Stimulated activated CD4-positive, alpha-beta T cell treated with anti-CD3 and anti-CD28 coated beads, Interleukin-1b, Interleukin-23, amount 100 ng/mL, for 1 hour (primary cell): ENCODE measurements around the gene HES6.
"Not testable (repeated sequence)": the region's sequence is repeated elsewhere in the genome, so short reads cannot be mapped to it uniquely, and the experiment has no call there.

ENCODE experiments used
- DNase-seq, 2 donors: peaks; one replicate each; pipeline ENCODE4 v3.0.0-alpha.2; 2020; ENCODE audit warnings: low read depth in 2 of 2

HES6 gene

DNA sequence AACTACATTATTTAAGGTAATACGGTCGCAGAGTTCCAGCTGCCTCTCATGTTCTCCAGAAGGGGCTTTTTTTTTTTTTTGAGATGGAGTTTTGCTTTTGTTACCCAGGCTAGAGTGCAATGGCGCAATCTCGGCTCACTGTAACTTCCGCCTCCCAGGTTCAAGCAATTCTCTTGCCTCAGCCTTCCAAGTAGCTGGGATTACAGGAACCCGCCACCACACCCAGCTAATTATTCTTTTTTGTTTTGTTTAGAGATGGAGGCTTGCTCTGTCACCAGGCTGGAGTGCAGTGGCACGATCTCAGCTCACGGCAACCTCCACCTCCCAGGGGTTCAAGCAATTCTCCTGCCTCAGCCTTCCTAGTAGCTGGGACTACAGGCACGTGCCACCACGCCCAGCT, 33.6 kb upstream of the HES6 start:
- not testable (repeated sequence) for DNase-seq

DNA sequence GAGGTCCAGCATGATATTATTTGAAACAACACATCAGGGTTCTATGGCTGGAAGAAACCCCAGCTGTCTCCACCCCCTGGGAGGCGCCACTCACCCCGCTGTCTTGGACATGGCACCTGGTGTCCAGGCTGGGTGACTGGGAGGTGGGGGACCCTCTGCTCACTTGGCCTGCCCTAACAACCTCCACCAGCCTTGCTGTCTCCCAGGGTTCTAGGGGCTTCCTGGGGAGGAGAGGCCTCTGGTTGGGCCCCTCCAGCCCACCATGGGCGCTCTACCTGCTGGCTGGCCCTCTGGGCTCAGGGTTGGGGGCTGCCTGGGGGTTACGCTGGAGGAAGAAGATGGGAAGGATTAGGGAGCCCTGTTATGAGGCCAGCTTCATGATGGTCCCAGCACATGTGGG, 32.3 kb upstream of the HES6 start:
- no peak for DNase-seq

DNA sequence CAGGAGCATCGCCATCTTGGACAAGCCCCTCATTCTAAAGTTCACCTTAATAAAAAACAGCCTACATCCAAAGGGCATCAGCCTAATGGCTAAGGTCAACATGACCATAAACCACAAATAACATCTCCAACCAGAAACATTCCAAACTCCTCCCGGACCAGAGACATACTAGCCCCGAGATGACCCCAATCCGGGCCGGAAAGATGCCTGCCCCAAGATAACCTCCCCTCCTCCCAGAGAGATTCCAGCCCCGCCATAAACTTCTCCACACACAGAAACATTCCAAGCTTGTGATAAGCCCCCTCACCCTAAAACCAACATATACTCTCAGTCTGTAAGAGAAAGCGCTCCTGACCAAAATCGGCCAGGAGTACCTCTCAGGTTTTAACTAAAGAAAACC, 31.8 kb upstream of the HES6 start:
- DNase-seq, result not testable (repeated sequence)

DNA sequence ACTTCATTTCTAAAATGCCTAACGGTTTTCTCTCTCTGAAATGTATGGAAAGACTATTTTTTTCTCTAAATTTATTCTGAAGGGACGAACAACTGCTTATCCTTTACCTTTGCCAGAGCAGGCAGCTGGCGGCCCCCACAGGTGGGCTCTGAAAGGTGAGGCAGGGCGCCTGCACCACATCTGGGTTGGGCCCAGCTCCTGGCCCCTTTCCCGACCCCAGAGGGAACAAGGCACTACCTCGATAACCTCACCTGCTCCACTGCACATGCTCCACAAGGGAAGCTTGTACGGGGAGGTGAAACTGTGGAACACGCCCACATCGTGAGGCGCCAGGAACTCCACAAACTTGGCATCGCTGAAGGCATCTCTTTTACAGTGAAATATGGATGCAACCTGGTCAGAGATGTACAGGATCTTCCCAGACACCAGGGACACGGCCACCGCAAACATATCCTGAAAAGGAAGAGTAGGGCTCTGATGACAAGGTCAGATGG, 31.3 kb upstream of the HES6 start:
- no peak for DNase-seq

DNA sequence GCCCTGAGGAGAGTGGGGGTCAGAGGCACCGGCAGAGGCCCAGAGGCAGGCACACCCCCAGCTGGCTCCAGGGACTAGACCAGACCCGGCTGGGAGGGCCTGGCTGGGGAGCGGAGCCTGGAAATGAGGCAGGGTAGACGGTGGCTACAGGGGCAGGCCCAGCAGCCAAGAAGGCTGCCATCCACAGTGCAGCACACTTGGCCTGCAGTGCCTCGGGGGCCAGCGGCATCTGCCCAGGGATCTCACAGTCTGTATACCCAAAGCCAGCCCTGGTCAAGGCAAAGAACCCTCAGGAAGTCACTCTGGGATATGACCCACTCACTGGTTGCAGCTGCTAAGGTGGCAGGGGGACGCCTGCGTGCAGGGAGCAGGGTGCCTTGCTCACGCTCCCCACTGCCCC, 30.8 kb upstream of the HES6 start:
- DNase-seq, result no peak

DNA sequence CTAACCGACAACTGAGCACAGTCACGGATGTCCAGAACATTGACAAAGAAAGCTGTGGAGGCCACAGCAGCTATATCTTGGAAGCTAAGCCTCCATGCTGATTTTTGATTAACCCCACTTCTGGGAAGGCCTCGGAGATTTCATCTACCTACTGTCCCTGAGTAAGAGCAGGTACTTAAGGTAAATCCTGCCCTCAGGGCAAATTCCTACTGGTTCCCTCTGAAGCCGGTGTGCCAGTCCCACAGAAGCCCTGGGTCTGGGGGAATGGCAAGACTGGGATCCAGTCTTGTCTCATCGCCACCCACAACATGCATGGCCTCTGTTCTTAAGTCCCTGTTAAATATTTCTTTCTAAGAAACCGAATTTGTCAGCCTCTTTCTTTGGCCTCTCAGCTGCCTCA, 29.9 kb upstream of the HES6 start:
- DNase-seq, result no peak

DNA sequence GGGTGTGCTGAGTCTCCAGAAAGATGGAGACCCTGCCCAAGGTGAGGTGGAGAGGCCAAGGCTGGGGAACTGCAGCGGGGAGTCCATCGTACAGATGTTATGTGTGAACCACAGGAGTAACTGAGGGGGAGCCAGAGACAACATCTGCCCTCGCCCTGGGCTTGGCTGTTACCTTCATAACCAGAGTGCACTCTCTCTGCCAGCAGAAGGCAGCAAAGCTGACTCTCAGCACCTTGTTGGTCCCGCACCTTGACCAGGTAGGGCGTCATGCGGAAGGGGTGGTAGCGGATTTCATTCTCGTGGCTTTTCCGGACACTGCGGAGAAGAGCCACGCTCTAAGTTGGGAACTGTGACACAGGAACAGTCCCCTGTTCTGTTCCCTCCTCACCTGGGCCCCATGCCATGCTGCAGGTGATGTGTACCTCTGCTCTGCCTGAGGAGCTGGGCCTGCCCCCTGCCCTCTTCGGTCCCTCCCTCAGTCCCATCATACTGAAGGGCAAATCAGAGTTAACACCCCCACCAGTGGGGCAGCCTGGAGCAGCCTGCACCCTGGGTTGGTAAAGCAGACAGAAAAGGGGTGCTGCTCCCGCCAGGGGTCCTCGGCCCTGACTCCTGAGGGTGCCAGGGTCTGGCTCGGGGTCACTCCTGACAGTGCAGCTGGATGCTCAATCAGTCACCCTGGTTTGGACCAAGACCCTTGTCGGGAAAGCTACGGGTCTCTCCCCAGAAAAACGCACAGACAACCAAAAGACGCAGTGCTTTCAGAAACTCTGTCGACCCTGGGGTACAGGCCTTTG, 28.2 kb upstream of the HES6 start:
- no peak for DNase-seq

DNA sequence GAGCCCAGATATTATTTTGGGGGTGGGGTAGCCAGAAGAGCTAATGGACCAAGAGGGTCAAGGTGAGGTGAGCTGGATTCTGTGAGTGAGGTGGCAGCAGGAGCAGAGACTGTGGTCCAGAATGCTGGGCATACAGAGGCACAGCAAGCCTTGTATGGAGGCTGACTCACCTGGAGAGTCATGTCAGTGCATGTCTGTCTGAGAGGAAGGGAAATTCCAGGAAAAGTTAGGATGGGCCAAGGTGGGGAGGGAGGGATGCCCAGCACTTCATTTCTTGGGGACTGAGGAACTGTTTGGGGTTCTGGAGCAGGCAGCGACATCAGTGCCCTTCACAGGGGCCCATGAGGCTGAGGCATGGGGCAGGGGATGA, 27.5 kb upstream of the HES6 start:
- no peak for DNase-seq

DNA sequence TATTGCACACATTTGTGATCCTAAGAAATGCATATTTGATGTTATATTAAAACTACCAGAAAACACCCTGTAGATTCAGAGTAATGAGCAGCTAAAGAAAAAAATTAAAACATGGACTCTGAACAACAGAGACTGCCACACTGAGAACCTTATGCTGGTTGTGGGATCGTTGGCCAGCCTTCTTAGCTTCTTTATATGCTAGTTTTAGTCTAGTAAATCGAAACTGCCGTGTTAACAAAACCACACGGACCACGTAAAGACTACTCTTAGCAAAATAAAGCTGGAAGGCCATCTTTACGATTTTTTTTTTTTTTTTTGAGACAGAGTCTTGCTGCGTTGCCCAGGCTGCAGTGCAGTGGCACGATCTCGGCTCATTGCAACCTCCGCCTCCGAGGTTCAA, 25.8 kb upstream of the HES6 start:
- no peak for DNase-seq

DNA sequence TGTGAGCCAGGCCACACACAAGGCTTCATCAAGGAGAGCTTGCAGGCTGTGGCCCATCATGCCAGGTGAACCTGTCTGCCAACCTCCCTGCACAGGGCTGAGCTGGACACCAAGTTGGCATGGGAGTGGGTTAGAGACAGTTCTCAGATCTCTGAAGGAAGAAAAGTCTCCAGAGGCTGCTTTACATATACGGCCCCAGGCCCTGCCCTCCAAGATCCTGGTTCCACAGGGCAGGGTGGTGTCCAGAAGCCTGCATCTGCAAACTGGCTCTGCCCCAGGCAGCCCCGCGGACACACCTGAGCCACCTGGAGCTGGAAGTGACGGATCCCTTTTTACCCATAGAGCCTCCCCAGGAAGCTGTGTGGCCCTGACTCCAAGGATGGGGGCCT, 24.2 kb upstream of the HES6 start:
- DNase-seq, result no peak

DNA sequence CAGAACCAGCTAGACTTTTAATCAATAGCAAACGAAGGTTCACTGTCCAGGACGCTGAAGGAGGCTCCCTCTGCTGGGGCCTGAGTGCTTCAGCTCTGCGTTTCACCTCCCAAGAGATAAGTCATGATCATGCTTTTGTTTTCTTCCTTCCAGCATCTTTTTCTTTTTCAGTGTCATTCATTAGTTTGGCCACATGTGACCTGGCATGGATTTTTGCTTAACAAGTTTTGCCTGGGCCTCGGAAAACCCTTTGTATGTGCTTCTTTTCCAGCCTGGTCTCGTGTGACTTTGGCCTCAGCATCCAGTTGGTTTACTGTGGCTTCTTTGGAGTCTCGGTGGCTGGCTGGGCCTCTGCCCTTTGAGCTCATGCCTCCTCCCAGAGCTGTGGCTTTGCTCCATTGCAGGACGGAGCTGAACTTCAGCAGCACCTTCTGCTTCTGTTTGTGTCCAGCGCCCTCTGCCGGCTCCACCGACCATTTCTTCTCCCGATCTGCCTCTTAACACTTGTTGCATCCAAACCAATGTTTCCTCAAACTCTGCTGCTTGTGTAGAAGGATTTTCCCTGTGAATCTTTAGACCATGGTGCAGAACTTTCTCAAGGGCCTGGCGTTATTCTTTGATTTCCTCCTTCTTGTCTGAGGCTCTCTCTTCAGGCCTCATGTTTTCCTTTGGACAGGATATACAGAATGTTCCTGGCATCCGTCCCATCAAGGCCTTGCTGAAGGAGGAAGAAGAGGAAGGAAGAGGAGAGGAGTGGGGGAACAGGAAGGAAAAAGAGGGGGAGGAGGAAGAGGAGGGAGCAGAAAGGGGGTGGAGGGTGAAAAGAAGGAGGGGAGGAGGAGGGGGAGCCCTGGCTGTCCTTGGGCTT, 23.6 kb upstream of the HES6 start:
- DNase-seq, result peak; percentile 46 to 54

DNA sequence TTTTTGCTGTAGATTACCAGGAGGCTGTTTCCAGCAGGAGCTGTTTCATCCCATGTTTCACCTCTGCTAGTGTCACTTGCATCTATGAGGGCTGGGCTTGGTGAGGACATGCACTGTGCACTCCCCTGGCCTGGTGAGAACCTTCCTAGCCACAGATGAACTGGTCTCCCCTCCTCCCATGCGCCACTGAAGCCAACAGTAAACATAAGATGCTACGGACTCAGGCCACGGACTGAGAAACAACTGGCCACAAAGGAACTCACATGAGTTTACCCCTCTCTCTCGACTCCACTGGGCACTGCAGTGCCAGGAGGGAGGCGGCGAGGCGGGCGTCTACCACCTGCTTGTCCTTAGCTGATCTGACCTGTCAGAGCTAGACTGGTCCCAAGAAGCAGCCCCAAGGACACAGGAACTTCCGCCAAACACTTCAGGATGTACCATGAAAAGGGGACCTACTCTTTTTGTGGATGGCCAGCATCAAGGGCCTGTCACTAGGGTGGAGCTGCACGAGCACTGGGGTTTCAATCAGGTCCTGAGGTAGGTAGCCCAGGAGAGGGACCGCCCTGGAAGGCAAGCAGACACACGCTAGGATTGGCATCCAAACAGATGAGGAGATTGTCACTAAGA, 22.8 kb upstream of the HES6 start:
- no peak for DNase-seq

DNA sequence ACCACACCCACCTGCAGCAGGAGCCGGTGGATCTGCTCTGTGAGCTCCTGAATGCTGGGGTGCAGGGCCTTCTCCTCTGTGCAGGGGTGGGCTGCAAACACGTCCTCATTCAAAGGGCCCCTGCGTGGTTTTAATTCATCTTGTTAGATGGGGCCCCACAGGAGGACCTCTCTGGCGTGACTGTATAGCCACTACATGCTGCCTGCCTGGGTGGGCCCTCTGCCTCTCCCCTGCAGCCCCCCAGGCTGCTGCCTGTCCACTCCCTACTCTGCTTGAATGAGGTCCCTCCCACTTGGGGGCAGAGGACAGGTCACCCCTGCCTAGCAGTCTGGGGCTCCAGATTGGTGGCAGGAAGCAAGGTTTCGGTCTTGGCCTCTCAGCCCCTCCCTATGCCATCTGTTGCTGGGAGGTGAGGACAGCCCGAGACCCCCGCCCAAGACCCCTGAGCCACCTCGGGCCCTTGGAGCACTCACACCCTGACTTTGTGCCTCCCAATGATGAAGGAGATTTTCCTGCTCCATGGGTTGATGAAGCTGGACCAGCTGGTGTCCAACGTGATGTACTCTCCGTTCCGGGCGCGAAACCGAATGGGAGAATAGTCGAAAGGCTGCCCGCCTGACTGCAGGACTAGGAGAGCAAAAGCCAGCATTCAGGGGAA, 22.0 kb upstream of the HES6 start:
- DNase-seq, result no peak

DNA sequence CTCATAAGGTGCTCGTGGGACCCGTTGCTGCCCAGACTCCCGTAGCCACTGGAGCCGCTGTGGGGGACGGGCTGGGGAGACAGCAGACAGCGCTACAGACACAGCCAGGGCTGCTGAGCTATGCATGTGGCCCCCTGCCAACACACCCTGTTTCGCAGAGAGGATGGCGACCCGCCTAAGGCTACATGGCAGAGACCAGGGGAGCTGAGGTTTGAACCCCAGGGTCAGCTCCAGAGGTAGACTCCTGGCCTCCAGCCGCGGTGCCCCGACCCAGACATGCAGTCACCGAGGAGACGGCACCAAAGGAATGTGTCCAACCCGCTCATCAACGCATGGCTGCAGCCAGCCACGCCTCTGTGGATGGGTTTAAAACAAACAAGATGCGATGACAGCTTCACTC, 21.0 kb upstream of the HES6 start:
- DNase-seq, result no peak

DNA sequence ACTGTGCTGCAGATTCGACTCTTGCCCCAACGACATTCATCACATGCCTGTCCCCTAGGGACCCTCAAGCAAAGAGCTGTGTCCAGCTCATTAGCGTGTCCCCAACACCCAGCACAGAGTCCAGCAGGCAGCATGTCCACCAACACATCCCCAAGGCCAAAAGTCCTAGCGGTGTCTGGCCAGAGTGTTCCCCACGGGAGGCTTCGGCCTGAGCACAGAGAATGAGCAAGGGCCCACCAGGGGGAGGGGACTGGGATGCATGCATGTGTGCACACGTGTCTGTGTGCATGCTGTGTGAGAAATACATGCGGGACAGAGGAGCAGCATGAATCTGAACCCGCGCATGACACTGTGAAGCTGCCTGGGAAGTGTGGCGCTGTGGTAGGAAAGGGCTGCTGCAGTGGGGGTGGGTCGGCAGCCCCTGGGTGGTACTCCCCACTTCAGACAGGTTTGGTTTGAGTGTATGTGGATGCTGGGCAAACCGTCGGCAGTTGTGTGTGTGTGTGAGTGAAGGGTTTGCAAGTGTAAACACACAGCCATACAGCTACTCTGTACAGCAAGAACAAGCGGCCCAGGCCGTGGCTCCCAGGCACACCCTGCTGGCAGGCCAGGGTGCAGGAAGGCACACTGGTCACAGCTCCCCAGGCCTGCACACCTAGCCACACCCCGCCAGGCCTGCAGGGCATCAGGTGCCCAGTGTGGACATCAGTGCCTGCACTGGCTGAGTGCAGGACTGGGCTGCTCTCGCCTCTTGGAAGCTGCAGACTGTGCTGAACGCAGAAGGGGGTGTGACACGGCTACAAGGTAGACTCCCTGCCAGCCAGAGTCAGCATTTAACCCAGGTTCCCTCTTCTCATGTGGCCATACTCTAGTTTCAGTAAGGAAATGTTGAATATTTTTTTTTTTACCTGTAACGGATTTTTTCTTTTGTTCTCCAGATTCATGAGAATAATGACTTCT, 19.5 kb upstream of the HES6 start:
- no peak for DNase-seq

DNA sequence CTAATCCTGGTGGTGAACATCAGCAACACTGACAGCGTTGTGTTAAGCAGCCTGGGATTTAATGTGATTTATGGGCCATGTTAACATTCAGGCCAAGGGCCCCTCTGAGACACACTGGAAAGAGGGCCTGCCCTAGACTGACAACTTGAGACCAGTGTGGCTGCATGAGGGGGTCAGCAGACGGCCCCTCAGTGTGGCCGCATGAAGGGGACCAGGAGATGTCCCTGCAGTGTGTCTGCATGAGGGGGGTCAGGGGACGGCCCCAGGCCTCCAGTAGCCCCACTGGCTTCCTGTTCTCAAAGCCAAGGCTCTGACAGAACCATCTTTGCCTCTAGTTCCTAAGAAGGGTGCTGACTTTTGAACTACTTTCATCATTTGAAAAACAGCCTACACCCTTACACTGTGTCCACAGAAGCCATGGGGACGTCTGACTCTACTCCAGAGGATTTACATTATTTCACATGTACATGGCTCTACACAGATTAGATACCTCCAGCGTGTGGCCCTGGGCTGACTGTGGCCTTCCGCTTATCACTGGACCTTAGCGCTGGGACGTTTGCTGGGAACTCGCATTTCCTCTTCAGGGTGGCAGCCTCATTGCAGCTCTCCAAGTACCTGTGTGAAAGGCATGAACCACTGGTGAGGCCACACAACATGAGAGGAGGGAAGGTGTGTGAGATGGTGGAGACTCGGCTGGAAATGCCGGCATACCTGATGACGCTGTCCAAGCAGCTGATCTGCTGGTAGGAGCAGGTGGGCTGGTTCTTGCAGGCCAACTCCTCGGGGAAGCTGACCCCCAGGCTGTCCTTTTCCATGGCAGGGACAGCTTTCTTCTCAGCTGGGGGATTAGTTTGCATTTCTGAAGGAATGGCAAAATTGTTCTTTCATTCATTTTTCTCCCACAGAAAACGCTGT, 18.2 kb upstream of the HES6 start:
- no peak for DNase-seq

DNA sequence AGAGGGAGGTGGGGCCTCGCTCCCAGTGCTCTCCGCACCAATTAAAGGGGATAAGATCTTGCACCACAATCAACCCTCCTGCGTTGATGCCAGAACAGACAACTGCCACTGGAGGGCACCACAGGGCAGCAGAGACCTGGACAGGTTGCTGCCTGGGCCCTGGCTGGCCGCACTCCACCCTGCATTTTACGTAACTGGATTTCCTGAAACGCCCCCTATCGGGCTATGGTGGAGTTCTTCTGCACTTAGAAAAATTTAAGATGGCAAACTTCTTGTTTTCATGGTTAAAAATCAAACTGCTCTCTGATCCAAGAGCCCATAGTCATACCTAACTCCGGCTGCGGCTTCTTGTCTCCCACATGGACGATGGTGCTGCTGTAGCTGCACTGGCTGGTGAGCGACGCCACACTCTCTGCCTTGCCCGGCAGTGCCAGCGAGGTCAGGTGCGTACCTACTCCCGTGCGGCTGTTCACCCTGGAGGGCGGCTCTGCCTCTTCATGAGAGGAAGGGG, 16.8 kb upstream of the HES6 start:
- DNase-seq, result peak; percentile 27 to 49

DNA sequence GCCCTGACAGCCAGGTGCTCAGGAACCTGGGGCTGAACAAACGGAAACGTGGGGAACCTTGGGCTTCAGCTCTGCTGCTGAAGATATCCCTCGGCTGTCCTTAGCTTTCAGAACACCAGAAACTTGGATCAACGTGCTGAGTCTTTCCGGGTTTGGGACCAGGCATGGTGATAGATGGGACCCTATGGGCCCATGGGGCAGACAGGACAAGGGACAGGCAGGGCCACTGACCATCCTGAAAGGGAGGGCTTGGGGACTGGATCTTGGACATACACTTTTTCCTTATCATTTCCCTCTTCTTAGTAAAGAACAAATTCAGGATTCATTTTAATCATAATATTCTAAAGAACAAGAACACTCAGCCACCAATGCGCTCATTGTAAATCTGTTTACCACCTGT, 16.3 kb upstream of the HES6 start:
- DNase-seq, result no peak

DNA sequence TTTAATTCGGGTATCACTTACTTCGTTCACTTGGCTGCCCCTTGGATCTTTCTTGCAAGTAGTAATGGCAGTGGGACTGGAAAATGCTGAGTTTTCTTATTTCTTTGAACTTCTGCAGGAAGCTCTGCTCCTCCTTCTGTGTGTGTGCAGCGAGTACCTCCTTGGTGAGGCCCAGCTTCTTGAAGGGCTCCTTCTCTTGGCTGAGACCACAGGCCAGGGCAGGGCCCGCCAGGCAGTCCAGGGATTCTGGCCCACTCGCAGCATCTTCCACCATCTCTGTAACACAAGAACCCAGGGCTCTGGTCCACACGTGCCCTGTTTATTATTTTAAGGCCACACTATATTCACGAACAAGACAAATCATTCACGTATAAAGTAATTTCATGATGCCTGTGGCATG, 15.8 kb upstream of the HES6 start:
- no peak for DNase-seq

DNA sequence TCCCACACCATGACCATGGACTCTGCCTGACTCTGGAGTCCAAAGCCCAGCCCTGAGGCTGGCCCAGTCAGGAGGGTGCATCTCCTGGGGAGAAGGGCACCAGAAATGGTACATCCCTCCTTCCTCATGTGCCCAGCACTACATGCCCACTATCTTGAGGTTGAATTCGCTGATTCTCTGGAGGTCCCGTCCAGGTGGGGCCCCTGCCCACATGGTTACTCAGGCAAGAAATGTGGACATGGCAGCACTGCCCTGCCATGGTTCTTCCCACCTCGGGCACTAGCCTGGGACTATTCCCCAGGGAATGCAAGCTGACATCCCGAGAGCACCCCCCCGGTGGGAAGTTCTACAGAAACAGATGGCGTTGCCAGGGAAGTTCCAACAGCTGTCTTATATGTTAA, 15.3 kb upstream of the HES6 start:
- DNase-seq, result no peak
